HL-60 (cell line): ENCODE data around the gene CD63.

ENCODE experiments used
- DNase-seq, 2 experiments: peaks; one replicate each; pipeline ENCODE4 v3.0.0-alpha.2; 2010 to 2020; ENCODE audit warnings: low read depth in 1 of 2, low spot score in 1 of 2
- H3K27ac ChIP-seq: fragments of 250-450 bp; sonication (Bioruptor Pico); replicated peaks from 2 replicates; pipeline ENCODE4 v1.5.1; 2020; ENCODE audit warnings: mild to moderate bottlenecking, moderate library complexity
- H3K27me3 ChIP-seq: fragments of 250-450 bp; sonication (Bioruptor Pico); 2 replicates; pipeline ENCODE4 v1.5.1; 2021; ENCODE audit warnings: mild to moderate bottlenecking, moderate library complexity; ENCODE audit not compliant: insufficient read depth, poor library complexity, severe bottlenecking
- H3K4me3 ChIP-seq: replicated peaks from 2 replicates; pipeline ENCODE4 v1.5.1; 2011; ENCODE audit warnings: mild to moderate bottlenecking, control low read depth, low read length; ENCODE audit not compliant: insufficient read depth
- CTCF ChIP-seq: IDR thresholded peaks from one replicate; pipeline ENCODE4 v1.5.1; 2011; ENCODE audit warnings: low read length, control low read depth, inconsistent platforms; ENCODE audit not compliant: insufficient read depth
- GABPA ChIP-seq: IDR thresholded peaks from 2 replicates; pipeline ENCODE4 v1.6.1; 2012; ENCODE audit warnings: low read depth
- POLR2AphosphoS5 ChIP-seq: IDR thresholded peaks from 2 replicates; pipeline ENCODE4 v1.6.1; 2012; ENCODE audit warnings: low read depth
- REST ChIP-seq: IDR thresholded peaks from 2 replicates; pipeline ENCODE4 v1.6.1; 2012; ENCODE audit warnings: low read depth; ENCODE audit not compliant: insufficient replicate concordance
- SPI1 ChIP-seq: IDR thresholded peaks from 2 replicates; pipeline ENCODE4 v1.6.1; 2012; ENCODE audit warnings: low read depth, mild to moderate bottlenecking, borderline replicate concordance
- long read RNA-seq: library from polyadenylated mRNA; unstranded; transcript quantifications from one replicate; pipeline ENCODE4 v2.0.0, GENCODE V29; 2020

The CD63 gene
- long read RNA-seq, transcript CD63-214 (7 exons, 949 nt) = minor isoform, 5 of 66 reads
- long read RNA-seq, transcript CD63-208 (8 exons, 1,233 nt) = minor isoform, 14 of 66 reads
- long read RNA-seq, transcript CD63-201 (8 exons, 1,070 nt) = major isoform, 43 of 66 reads
- long read RNA-seq, partial matches to known transcripts = 2 of 66 reads
- long read RNA-seq, other reads (novel, unspliced or antisense) = 1 of 66 reads

- no peaks in the 10 kb centered on the region for H3K27me3 ChIP-seq
- TF ChIP-seq GABPA (no peak), CTCF (no peak), POLR2AphosphoS5 (no peak), SPI1 (peak; percentile 59; the same call in 1 of the 2 replicates)
- H3K4me3 ChIP-seq = peak within 1 kb of the TSS; percentile 57
- peak within 1 kb of the TSS; percentile 86 for H3K27ac ChIP-seq
- DNase-seq = peak; percentile 85 to 90
Observed at GRCh38 chr12:55728939-55729818, at the start of gene CD63. Gene CD63, minus strand, starts transcription at chr12:55729009. Its CDS starts 668 bp downstream, at chr12:55728341.

GRCh38 chr12:55777856-55778255 lies 49.0 kb upstream of the CD63 start:
- H3K27me3 ChIP-seq = no peaks in the 10 kb centered on the region
- no peak overlapping the region for H3K4me3 ChIP-seq
- DNase-seq = no peak
- TF ChIP-seq POLR2AphosphoS5 (no peak), GABPA (no peak)
- H3K27ac ChIP-seq = no peak overlapping the region

GRCh38 chr12:55771736-55772135 lies 42.9 kb upstream of the CD63 start:
- DNase-seq = no peak
- Histone ChIP-seq H3K4me3 (no peak overlapping the region), H3K27ac (no peak overlapping the region), H3K27me3 (no peaks in the 10 kb centered on the region)
- TF ChIP-seq POLR2AphosphoS5 (no peak), SPI1 (no peak), REST (no peak), GABPA (no peak)

- TF ChIP-seq REST = no peak
- TF ChIP-seq CTCF = no peak
- TF ChIP-seq POLR2AphosphoS5 = no peak
- no peak for TF ChIP-seq SPI1
- TF ChIP-seq GABPA = no peak
- H3K27me3 ChIP-seq = no peaks in the 10 kb centered on the region
- DNase-seq = no peak
Observed at GRCh38 chr12:55767156-55767555, 38.3 kb upstream of the CD63 start.

More at GRCh38 chr12:55767156-55767555, 38.3 kb upstream of the CD63 start:
- Histone ChIP-seq H3K4me3 (no peak overlapping the region), H3K27ac (no peak overlapping the region)
